Medulla oblongata (tissue), 1 donor: ENCODE results near the gene ZNF497.
"Not testable (repeated sequence)": the region's sequence is repeated elsewhere in the genome, so short reads cannot be mapped to it uniquely, and the experiment has no call there.

ENCODE experiments used
- DNase-seq: peaks from one replicate; pipeline ENCODE4 v3.0.0-alpha.2; 2015; ENCODE audit errors: extremely low spot score

ZNF497 gene

GRCh38 chr19:58394821-58395219, 32.3 kb upstream of the ZNF497 start:
- DNase-seq, result no peak

GRCh38 chr19:58393725-58394033, 31.1 kb upstream of the ZNF497 start:
- no peak for DNase-seq

- DNase-seq, result no peak
Measured at GRCh38 chr19:58392945-58393724, 30.6 kb upstream of the ZNF497 start.

GRCh38 chr19:58388175-58388526, 25.6 kb upstream of the ZNF497 start:
- DNase-seq, result no peak

- DNase-seq, result no peak
Measured at GRCh38 chr19:58387338-58388174, 25.0 kb upstream of the ZNF497 start.

- DNase-seq, result peak; percentile 99
Measured at GRCh38 chr19:58386576-58387337, 24.2 kb upstream of the ZNF497 start, which contains the start of gene RPS5. TSS of gene RPS5 (plus strand) at chr19:58387269. CDS start at chr19:58388138, 869 bp downstream.

GRCh38 chr19:58385891-58386575, 23.5 kb upstream of the ZNF497 start:
- no peak for DNase-seq

- no peak for DNase-seq
Measured at GRCh38 chr19:58385313-58385890, 22.9 kb upstream of the ZNF497 start.

GRCh38 chr19:58382997-58383603, 20.5 kb upstream of the ZNF497 start:
- no peak for DNase-seq

GRCh38 chr19:58381460-58382212, 19.1 kb upstream of the ZNF497 start:
- DNase-seq, result no peak

- peak; percentile 100 for DNase-seq
Measured at GRCh38 chr19:58380662-58381459, 18.3 kb upstream of the ZNF497 start, which contains the start of gene ZNF837. TSS of gene ZNF837 (minus strand) at chr19:58381030. CDS start at chr19:58369332, 11,698 bp downstream.

GRCh38 chr19:58380037-58380661, 17.6 kb upstream of the ZNF497 start:
- DNase-seq, result peak; percentile 27

- no peak for DNase-seq
Measured at GRCh38 chr19:58379246-58379645, 16.7 kb upstream of the ZNF497 start.

- not testable (repeated sequence) for DNase-seq
Measured at GRCh38 chr19:58376724-58377123, 14.2 kb upstream of the ZNF497 start.

- DNase-seq, result no peak
Measured at GRCh38 chr19:58374200-58374599, 11.6 kb upstream of the ZNF497 start.

- peak; percentile 50 for DNase-seq
Measured at GRCh38 chr19:58372311-58373133, 10.0 kb upstream of the ZNF497 start.

- DNase-seq, result no peak
Measured at GRCh38 chr19:58368561-58369360, 6.2 kb upstream of the ZNF497 start.
